ENCODE measurements around the gene SLC7A6. TPM values are rescaled to one million over a fixed set of nuclear protein-coding genes. Genes with fewer than 3 reads are reported as not detected.

The SLC7A6 gene
- total RNA-seq, 1 donor from 2014 or later: 12.1 TPM

DNA sequence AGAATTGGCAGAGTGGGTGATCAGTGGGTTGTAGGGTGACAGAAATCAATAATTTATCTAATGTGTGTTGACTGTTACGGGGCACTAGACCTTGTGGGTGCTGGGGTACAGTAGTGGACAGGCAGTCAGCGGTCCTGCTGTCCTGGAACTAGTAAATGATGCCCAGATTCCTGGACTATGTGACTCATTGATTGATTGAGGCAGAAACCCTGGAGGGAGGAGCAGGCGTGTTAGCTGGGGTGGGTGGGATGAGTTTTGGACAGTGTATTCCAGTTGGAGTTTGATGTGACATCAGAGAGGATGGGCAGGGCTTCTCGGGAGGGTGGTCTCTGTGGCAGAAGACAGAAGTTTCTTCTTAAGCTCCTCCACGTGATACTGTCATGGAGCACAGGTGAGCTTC is 70.8 kb downstream of the SLC7A6 start:
- TF ChIP-seq, protein P1, sequence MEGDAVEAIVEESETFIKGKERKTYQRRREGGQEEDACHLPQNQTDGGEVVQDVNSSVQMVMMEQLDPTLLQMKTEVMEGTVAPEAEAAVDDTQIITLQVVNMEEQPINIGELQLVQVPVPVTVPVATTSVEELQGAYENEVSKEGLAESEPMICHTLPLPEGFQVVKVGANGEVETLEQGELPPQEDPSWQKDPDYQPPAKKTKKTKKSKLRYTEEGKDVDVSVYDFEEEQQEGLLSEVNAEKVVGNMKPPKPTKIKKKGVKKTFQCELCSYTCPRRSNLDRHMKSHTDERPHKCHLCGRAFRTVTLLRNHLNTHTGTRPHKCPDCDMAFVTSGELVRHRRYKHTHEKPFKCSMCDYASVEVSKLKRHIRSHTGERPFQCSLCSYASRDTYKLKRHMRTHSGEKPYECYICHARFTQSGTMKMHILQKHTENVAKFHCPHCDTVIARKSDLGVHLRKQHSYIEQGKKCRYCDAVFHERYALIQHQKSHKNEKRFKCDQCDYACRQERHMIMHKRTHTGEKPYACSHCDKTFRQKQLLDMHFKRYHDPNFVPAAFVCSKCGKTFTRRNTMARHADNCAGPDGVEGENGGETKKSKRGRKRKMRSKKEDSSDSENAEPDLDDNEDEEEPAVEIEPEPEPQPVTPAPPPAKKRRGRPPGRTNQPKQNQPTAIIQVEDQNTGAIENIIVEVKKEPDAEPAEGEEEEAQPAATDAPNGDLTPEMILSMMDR (IDR thresholded peaks at IDR 0.05; ENCODE audit: insufficient read depth, low read length, poor library complexity, severe bottlenecking): no peak
- DNase-seq (ENCODE audit: low read depth): no peak
- Histone ChIP-seq H3K27me3 (ENCODE audit: control insufficient read depth, insufficient read depth, low read length) (no peaks in the 10 kb centered on the region), H3K4me3 (ENCODE audit: low read depth, low read length) (no peak overlapping the region), H3K36me3 (ENCODE audit: control insufficient read depth, insufficient read depth, low read length) (peaks cover 3% of the 10 kb centered on the region)

DNA sequence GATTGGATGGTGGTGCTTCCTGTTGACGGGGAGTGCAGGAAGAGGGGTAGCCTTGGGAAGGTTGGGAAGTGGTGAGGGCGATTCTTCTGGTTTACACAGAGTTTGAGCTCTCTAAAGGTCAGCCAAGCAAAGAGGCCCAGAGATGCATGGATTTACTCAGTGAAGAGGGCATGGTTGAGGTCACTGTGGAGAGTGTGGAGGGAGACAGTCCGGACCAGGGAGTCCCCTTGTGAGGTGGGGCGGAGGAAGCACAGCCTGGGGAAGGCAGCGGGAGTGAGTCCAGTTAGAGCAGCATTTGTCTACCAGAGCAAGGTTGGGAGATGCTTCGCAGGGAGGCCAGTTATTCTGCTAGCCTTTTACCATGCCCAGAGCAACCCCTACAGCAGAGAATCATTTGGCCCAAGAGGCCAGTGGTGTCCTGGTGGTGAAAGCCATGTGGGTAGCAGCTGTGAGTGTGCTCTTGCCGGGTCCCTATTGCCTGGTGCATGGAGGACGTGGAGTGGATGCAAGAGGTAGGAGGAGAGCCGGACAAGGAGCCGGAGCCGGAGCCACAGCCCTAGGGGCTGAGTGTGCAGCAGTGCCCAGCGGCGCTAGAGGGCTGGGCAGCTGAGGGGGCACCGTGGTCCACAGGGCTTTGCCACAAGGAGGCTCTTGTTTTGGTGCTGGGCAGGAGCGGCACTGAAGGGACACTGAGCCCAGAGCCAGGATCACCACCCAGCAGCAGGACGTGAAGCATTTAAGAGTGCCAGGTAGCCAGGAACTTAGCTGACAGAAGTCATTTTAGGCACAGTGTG is 74.2 kb downstream of the SLC7A6 start:
- peaks cover 3% of the 10 kb centered on the region for H3K36me3 ChIP-seq (ENCODE audit: control insufficient read depth, insufficient read depth, low read length)
- DNase-seq (ENCODE audit: low read depth): no peak
- no peak overlapping the region for H3K4me3 ChIP-seq (ENCODE audit: low read depth, low read length)
- H3K27me3 ChIP-seq (ENCODE audit: control insufficient read depth, insufficient read depth, low read length): no peaks in the 10 kb centered on the region
- TF ChIP-seq, protein P1 (IDR thresholded peaks at IDR 0.05; ENCODE audit: insufficient read depth, low read length, poor library complexity, severe bottlenecking): no peak

DNA sequence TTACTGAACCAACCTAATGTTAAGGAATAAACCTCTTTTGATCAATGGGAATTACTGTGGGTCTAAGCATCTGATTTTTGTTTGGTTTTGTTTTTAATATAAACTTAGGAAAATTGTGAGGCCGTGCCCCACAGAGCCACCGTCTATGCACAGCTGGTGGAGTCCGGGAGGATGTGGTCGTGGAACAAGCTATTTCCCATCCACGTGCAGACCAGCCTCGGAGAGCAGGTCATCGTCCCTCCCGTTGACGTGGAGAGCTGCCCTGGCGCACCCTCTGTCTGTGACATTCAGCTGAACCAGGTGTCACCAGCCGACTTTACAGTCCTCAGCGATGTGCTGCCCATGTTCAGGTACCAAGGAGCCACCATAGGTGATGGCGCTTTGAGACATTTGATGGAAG is 74.9 kb downstream of the SLC7A6 start:
- peaks cover 3% of the 10 kb centered on the region for H3K36me3 ChIP-seq (ENCODE audit: control insufficient read depth, insufficient read depth, low read length)

DNA sequence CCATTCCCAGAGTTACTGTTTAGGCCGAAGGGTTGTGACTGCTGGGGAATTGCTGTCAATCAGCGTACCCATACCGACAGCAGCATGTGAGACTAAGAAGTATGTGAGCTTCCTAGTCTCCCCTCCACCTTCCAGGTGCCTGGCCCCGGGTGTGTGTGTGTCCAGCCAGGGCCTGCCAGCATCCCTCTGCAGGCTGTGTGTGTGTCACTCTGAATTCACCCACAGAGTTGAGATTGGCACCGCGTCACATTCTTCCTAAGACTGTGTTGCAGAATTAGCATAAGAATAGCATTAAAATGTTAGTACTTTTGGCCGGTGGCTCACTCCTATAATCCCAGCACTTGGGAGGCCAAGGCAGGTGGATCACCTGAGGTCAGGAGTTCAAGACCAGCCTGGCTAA is 78.3 kb downstream of the SLC7A6 start:
- TF ChIP-seq, protein P1 (IDR thresholded peaks at IDR 0.05; ENCODE audit: insufficient read depth, low read length, poor library complexity, severe bottlenecking): no peak
- H3K36me3 ChIP-seq (ENCODE audit: control insufficient read depth, insufficient read depth, low read length): peaks cover 3% of the 10 kb centered on the region
- DNase-seq (ENCODE audit: low read depth): no peak
- no peaks in the 10 kb centered on the region for H3K27me3 ChIP-seq (ENCODE audit: control insufficient read depth, insufficient read depth, low read length)
- no peak overlapping the region for H3K4me3 ChIP-seq (ENCODE audit: low read depth, low read length)

More for the DNA sequence above, 74.9 kb downstream of the SLC7A6 start:
- no peak overlapping the region for H3K4me3 ChIP-seq (ENCODE audit: low read depth, low read length)
- no peaks in the 10 kb centered on the region for H3K27me3 ChIP-seq (ENCODE audit: control insufficient read depth, insufficient read depth, low read length)
- DNase-seq (ENCODE audit: low read depth): no peak
- TF ChIP-seq, protein P1 (IDR thresholded peaks at IDR 0.05; ENCODE audit: insufficient read depth, low read length, poor library complexity, severe bottlenecking): no peak

GRCh38 chr16:68343137-68343536 is 78.8 kb downstream of the SLC7A6 start:
- Histone ChIP-seq H3K27me3 (ENCODE audit: control insufficient read depth, insufficient read depth, low read length) (no peaks in the 10 kb centered on the region), H3K36me3 (ENCODE audit: control insufficient read depth, insufficient read depth, low read length) (peaks cover 3% of the 10 kb centered on the region), H3K4me3 (ENCODE audit: low read depth, low read length) (no peak overlapping the region)
- TF ChIP-seq, protein P1 (IDR thresholded peaks at IDR 0.05; ENCODE audit: insufficient read depth, low read length, poor library complexity, severe bottlenecking): no peak
- DNase-seq (ENCODE audit: low read depth): no peak

DNA sequence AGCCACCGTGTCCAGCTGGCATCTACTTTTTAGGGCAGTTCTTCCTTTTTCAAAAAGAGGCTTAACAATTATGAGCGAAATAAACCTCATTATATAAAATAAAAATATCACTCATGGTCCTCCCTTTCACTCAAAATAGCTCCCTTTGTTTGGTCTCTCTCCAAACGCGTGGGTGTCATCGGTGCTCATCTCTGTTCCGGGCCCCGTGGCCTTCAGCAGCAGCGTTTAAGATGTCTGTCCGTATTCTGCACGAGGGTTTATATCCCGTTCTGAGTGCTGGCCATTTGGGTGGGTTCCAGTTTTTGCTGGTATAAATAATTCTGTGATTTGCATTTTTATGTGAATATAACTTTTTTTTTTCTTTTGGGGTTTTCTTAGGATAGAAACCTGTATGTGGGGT is 79.9 kb downstream of the SLC7A6 start:
- TF ChIP-seq, protein P1 (IDR thresholded peaks at IDR 0.05; ENCODE audit: insufficient read depth, low read length, poor library complexity, severe bottlenecking): no peak
- no peak overlapping the region for H3K4me3 ChIP-seq (ENCODE audit: low read depth, low read length)
- no peak for DNase-seq (ENCODE audit: low read depth)

More for the DNA sequence above, 79.9 kb downstream of the SLC7A6 start:
- no peaks in the 10 kb centered on the region for H3K27me3 ChIP-seq (ENCODE audit: control insufficient read depth, insufficient read depth, low read length)
- H3K36me3 ChIP-seq (ENCODE audit: control insufficient read depth, insufficient read depth, low read length): peaks cover 2% of the 10 kb centered on the region

All from kidney epithelial cell (primary cell).